ENCODE data around the gene TTYH1.

- TF ChIP-seq ZNF274 (IDR thresholded peaks at IDR 0.05; ENCODE audit: low read depth, low read length) = no peak
- TF ChIP-seq YY1 (IDR thresholded peaks at IDR 0.05; ENCODE audit: insufficient read depth, insufficient read length) = no peak
- no peak for TF ChIP-seq SUZ12 (IDR thresholded peaks at IDR 0.05; ENCODE audit: extremely low read depth, insufficient read depth, insufficient read length)
These were observed 18.4 kb downstream of the TTYH1 start for GRCh38 chr19:54433697-54434096.
